ENCODE measurements around the gene GNRH2. TPM values are rescaled to one million over a fixed set of nuclear protein-coding genes. Genes with fewer than 3 reads are reported as not detected.
"Not testable (repeated sequence)": the region's sequence is repeated elsewhere in the genome, so short reads cannot be mapped to it uniquely, and the experiment has no call there.

GNRH2 gene
- total RNA-seq, 1 experiment from 2014 or later: 0.65 TPM

- Histone ChIP-seq H3K27ac (peak overlapping the region; percentile 35), H3K9me3 (ENCODE audit: insufficient read depth, low read depth) (no peaks in the 10 kb centered on the region), H2AFZ (no peak overlapping the region; the same call in 1 of the 2 replicates), H3K4me3 (no peak overlapping the region), H3K4me2 (peak overlapping the region; percentile 72), H3F3A (ENCODE audit: insufficient read depth, low read depth) (peaks cover 20% of the 10 kb centered on the region), H3K9me2 (ENCODE audit: insufficient read depth) (no peaks in the 10 kb centered on the region), H3K27me3 (ENCODE audit: insufficient read depth, low read depth) (no peaks in the 10 kb centered on the region), H3K36me3 (ENCODE audit: low read depth) (no peaks in the 10 kb centered on the region), H3K79me2 (ENCODE audit: low read depth) (no peaks in the 10 kb centered on the region), H4K20me1 (ENCODE audit: insufficient read depth) (no peaks in the 10 kb centered on the region), H3K4me1 (replicated peaks; ENCODE audit: insufficient read depth) (peaks cover 27% of the 10 kb centered on the region)
- ChIA-PET POLR2A (ENCODE audit: unreplicated experiment) (no interaction called here), CTCF (no interaction called here)
- intact Hi-C loops (cut with micrococcal nuclease; ENCODE audit: unreplicated experiment): no loop called here
- peak; percentile 55 to 75 for DNase-seq
- TF ChIP-seq CTCF (conservative IDR thresholded peaks at IDR 0.05): no peak
- TF ChIP-seq EZH2 (IDR thresholded peaks at IDR 0.05; ENCODE audit: low read depth): no peak
- no TSS peak for BruUV-seq (replicated peaks)
These were observed 31.4 kb downstream of the GNRH2 start for GRCh38 chr20:3074812-3075211.

GRCh38 chr20:3075315-3075714, 31.9 kb downstream of the GNRH2 start:
- H3K36me3 ChIP-seq (ENCODE audit: low read depth); BruUV-seq (replicated peaks); DNase-seq; intact Hi-C loops (cut with micrococcal nuclease; ENCODE audit: unreplicated experiment); POLR2A ChIA-PET (ENCODE audit: unreplicated experiment); H3K4me3 ChIP-seq; H3K79me2 ChIP-seq (ENCODE audit: low read depth); H2AFZ ChIP-seq; H4K20me1 ChIP-seq (ENCODE audit: insufficient read depth); CTCF ChIA-PET; H3K9me3 ChIP-seq (ENCODE audit: insufficient read depth, low read depth); H3K9me2 ChIP-seq (ENCODE audit: insufficient read depth); H3K27me3 ChIP-seq (ENCODE audit: insufficient read depth, low read depth): not testable (repeated sequence)
- Histone ChIP-seq H3K4me2 (peak overlapping the region; percentile 72), H3F3A (ENCODE audit: insufficient read depth, low read depth) (peaks cover 17% of the 10 kb centered on the region; the same call in 1 of the 2 replicates), H3K27ac (peak overlapping the region; percentile 35), H3K4me1 (replicated peaks; ENCODE audit: insufficient read depth) (peaks cover 27% of the 10 kb centered on the region)

- no peaks in the 10 kb centered on the region for H4K20me1 ChIP-seq (ENCODE audit: insufficient read depth)
- intact Hi-C loops (cut with micrococcal nuclease; ENCODE audit: unreplicated experiment): loop anchor here (1.0 kb wide), 1 partner anchor 23 kb away; no protein-coding TSS in a partner anchor
- H3K27ac ChIP-seq: no peak overlapping the region
- H3K79me2 ChIP-seq (ENCODE audit: low read depth): no peaks in the 10 kb centered on the region
- BruUV-seq (replicated peaks): no TSS peak
- CTCF ChIA-PET: no interaction called here
- H3K9me3 ChIP-seq (ENCODE audit: insufficient read depth, low read depth): no peaks in the 10 kb centered on the region
- POLR2A ChIA-PET (ENCODE audit: unreplicated experiment): interaction anchor here (0.6 kb wide), 1 partner anchor 26 kb away, joined by 4 read pairs; no protein-coding TSS in a partner anchor
- no peaks in the 10 kb centered on the region for H3K27me3 ChIP-seq (ENCODE audit: insufficient read depth, low read depth)
- H3K4me2 ChIP-seq: no peak overlapping the region
- TF ChIP-seq CTCF (conservative IDR thresholded peaks at IDR 0.05) (no peak), EZH2 (IDR thresholded peaks at IDR 0.05; ENCODE audit: low read depth) (no peak)
- H2AFZ ChIP-seq: no peak overlapping the region
- H3K36me3 ChIP-seq (ENCODE audit: low read depth): no peaks in the 10 kb centered on the region
- H3K9me2 ChIP-seq (ENCODE audit: insufficient read depth): no peaks in the 10 kb centered on the region
- H3K4me3 ChIP-seq: no peak overlapping the region
- peaks cover 13% of the 10 kb centered on the region; the same call in 1 of the 2 replicates for H3F3A ChIP-seq (ENCODE audit: insufficient read depth, low read depth)
- peaks cover 35% of the 10 kb centered on the region for H3K4me1 ChIP-seq (replicated peaks; ENCODE audit: insufficient read depth)
- no peak for DNase-seq
These were observed 34.3 kb downstream of the GNRH2 start for GRCh38 chr20:3077618-3078134.

- H3K27ac ChIP-seq: no peak overlapping the region
- no peaks in the 10 kb centered on the region for H3K36me3 ChIP-seq (ENCODE audit: low read depth)
- 0 out of 2 replicates have a peak overlapping the region, but pooled peaks have one; percentile 27 for H2AFZ ChIP-seq
- H3K4me2 ChIP-seq: peak overlapping the region; percentile 42
- no peaks in the 10 kb centered on the region for H3K9me2 ChIP-seq (ENCODE audit: insufficient read depth)
- CTCF ChIA-PET: no interaction called here
- H3K4me1 ChIP-seq (replicated peaks; ENCODE audit: insufficient read depth): peaks cover 12% of the 10 kb centered on the region
- POLR2A ChIA-PET (ENCODE audit: unreplicated experiment): no interaction called here
- no peaks in the 10 kb centered on the region for H3K79me2 ChIP-seq (ENCODE audit: low read depth)
- no peaks in the 10 kb centered on the region for H3K27me3 ChIP-seq (ENCODE audit: insufficient read depth, low read depth)
- DNase-seq: peak; percentile 54 to 71
- no peak for TF ChIP-seq EZH2 (IDR thresholded peaks at IDR 0.05; ENCODE audit: low read depth)
- H3F3A ChIP-seq (ENCODE audit: insufficient read depth, low read depth): no peaks in the 10 kb centered on the region; the same call in 1 of the 2 replicates
- no peaks in the 10 kb centered on the region for H4K20me1 ChIP-seq (ENCODE audit: insufficient read depth)
- BruUV-seq (replicated peaks): no TSS peak
- no peaks in the 10 kb centered on the region for H3K9me3 ChIP-seq (ENCODE audit: insufficient read depth, low read depth)
- intact Hi-C loops (cut with micrococcal nuclease; ENCODE audit: unreplicated experiment): no loop called here
- H3K4me3 ChIP-seq: no peak overlapping the region
These were observed 37.5 kb downstream of the GNRH2 start for GRCh38 chr20:3080939-3081388.
